Upper lobe of left lung (tissue), 6 donors: ENCODE data around the gene GTF3C5. TPM values are rescaled to one million over a fixed set of nuclear protein-coding genes. Genes with fewer than 3 reads are reported as not detected.

Source experiments
- ATAC-seq, 2 donors: fragments of 200-7000 bp; cut with Tn5 transposase; one replicate each; pipeline ENCODE4 v1.9.1; 2022; ENCODE audit warnings: mild to moderate bottlenecking in 2 of 2, moderate library complexity in 2 of 2; ENCODE audit not compliant: low FRiP score in 2 of 2
- DNase-seq, 2 donors: peaks; one replicate each; pipeline ENCODE4 v3.0.0-alpha.2; 2019 to 2020
- H3K27ac ChIP-seq, 4 donors: fragments of 200-600 bp; sonication (generic); one replicate each; pipeline ENCODE4 v1.5.1; 2016 to 2019
- H3K27me3 ChIP-seq, 4 donors: fragments of 200-600 bp; sonication (generic); one replicate each; pipeline ENCODE4 v1.5.1; 2017 to 2019
- H3K36me3 ChIP-seq, 4 donors: fragments of 200-600 bp; sonication (generic); one replicate each; pipeline ENCODE4 v1.5.1; 2016 to 2019
- H3K4me1 ChIP-seq, 4 donors: fragments of 200-600 bp; sonication (generic); one replicate each; pipeline ENCODE4 v1.5.1; 2018 to 2019
- H3K4me3 ChIP-seq, 4 donors: fragments of 200-600 bp; sonication (generic); one replicate each; pipeline ENCODE4 v1.5.1; 2017 to 2019; ENCODE audit warnings: mild to moderate bottlenecking in 2 of 4, moderate library complexity in 1 of 4
- H3K9me3 ChIP-seq, 4 donors: fragments of 200-600 bp; sonication (generic); one replicate each; pipeline ENCODE4 v1.5.1; 2018 to 2019
- EP300 ChIP-seq, 4 donors: sonication (generic); formaldehyde crosslinking; IDR thresholded peaks; one replicate each; pipeline ENCODE4 v1.5.1; 2017; ENCODE audit warnings: antibody characterized with exemption in 4 of 4, control low read depth in 2 of 4
- POLR2A ChIP-seq, 4 donors: fragments of 450-650 bp; IDR thresholded peaks; one replicate each; pipeline ENCODE4 v1.5.1; 2016 to 2017; ENCODE audit warnings: antibody characterized with exemption in 4 of 4, mild to moderate bottlenecking in 2 of 4
- POLR2AphosphoS5 ChIP-seq, 2 donors: sonication (generic); formaldehyde crosslinking; IDR thresholded peaks; one replicate each; pipeline ENCODE4 v1.5.1; 2017; ENCODE audit warnings: antibody characterized with exemption in 2 of 2
- WGBS, 2 donors: methylation state at CpG; one replicate each; pipeline ENCODE4 v1.1.5; 2017 to 2018; 5-methylcytosine and 5-hydroxymethylcytosine counted together
- total RNA-seq, 6 donors: library from RNA; depleted of rRNA in 4 of 6; stranded (reverse); fragments of >200 nt in 4 of 6; gene quantifications; one replicate each; pipeline versions ENCODE4 v1.1.0 to v1.2.1, GENCODE V29; 2016 to 2021
- TF ChIP-seq, protein P1 (sequence below), 6 experiments: fragments of 450-650 bp in 4 of 6; fragments of 200-600 bp in 2 of 6; sonication (generic) in 2 of 6; IDR thresholded peaks; one replicate each; pipeline ENCODE4 v1.5.1; 2016 to 2019; ENCODE audit warnings: antibody characterized with exemption in 6 of 6
- donor health status: DM: no; HTN: no; CAD: no; lungs with moderate emphysema.
- donor health status: DM: no; HTN: yes; CAD: no; lungs with severe emphysema.

Gene GTF3C5
- total RNA-seq, 6 donors from 2014 or later, result 40.9 to 133 (median 49.7) TPM

- 63 to 82% methylated on average over 5 to 8 of the region's 8 CpGs for WGBS, 2 donors
- Histone ChIP-seq H3K9me3 (no peaks in the 10 kb centered on the region), H3K27me3 (no peaks in the 10 kb centered on the region), H3K27ac (no peak overlapping the region), H3K4me1 (peaks cover 0 to 11% (median 4%) of the 10 kb centered on the region in 4 donors), H3K36me3 (peaks cover 0 to 8% (median 2%) of the 10 kb centered on the region in 4 donors), H3K4me3 (no peak overlapping the region)
- peak in 1 of 2 donors; percentile 48 for DNase-seq
- TF ChIP-seq, protein P1, sequence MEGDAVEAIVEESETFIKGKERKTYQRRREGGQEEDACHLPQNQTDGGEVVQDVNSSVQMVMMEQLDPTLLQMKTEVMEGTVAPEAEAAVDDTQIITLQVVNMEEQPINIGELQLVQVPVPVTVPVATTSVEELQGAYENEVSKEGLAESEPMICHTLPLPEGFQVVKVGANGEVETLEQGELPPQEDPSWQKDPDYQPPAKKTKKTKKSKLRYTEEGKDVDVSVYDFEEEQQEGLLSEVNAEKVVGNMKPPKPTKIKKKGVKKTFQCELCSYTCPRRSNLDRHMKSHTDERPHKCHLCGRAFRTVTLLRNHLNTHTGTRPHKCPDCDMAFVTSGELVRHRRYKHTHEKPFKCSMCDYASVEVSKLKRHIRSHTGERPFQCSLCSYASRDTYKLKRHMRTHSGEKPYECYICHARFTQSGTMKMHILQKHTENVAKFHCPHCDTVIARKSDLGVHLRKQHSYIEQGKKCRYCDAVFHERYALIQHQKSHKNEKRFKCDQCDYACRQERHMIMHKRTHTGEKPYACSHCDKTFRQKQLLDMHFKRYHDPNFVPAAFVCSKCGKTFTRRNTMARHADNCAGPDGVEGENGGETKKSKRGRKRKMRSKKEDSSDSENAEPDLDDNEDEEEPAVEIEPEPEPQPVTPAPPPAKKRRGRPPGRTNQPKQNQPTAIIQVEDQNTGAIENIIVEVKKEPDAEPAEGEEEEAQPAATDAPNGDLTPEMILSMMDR (IDR thresholded peaks at IDR 0.05), result no peak
- TF ChIP-seq POLR2AphosphoS5 (IDR thresholded peaks at IDR 0.05), result no peak
- no peak for TF ChIP-seq POLR2A (IDR thresholded peaks at IDR 0.05)
- TF ChIP-seq EP300 (IDR thresholded peaks at IDR 0.05), result no peak
- no peak for ATAC-seq
These were observed 32.3 kb downstream of the GTF3C5 start for GRCh38 chr9:133063159-133063499.

GRCh38 chr9:133063500-133064231 is 32.9 kb downstream of the GTF3C5 start:
- Histone ChIP-seq H3K4me1 (peaks cover 0 to 11% (median 4%) of the 10 kb centered on the region in 4 donors), H3K9me3 (no peaks in the 10 kb centered on the region), H3K4me3 (no peak overlapping the region), H3K36me3 (peaks cover 0 to 7% (median 0%) of the 10 kb centered on the region in 4 donors), H3K27ac (no peak overlapping the region), H3K27me3 (no peaks in the 10 kb centered on the region)
- WGBS, 2 donors, result 81 to 88% methylated on average over 11 to 14 of the region's 14 CpGs
- ATAC-seq (no peak), DNase-seq (no peak)
- TF ChIP-seq EP300 (IDR thresholded peaks at IDR 0.05) (no peak), POLR2AphosphoS5 (IDR thresholded peaks at IDR 0.05) (no peak), POLR2A (IDR thresholded peaks at IDR 0.05) (no peak)
- TF ChIP-seq, protein P1 (IDR thresholded peaks at IDR 0.05), result no peak

GRCh38 chr9:133064241-133065069 is 33.7 kb downstream of the GTF3C5 start:
- H3K27ac ChIP-seq, result no peak overlapping the region
- H3K36me3 ChIP-seq, result peaks cover 0 to 7% (median 0%) of the 10 kb centered on the region in 4 donors
- ATAC-seq (no peak), DNase-seq (peak in 1 of 2 donors; percentile 70)
- 92 to 97% methylated on average over 7 to 30 of the region's 30 CpGs for WGBS, 2 donors
- no peak for TF ChIP-seq POLR2A (IDR thresholded peaks at IDR 0.05)
- TF ChIP-seq, protein P1 (IDR thresholded peaks at IDR 0.05), result no peak
- no peak for TF ChIP-seq EP300 (IDR thresholded peaks at IDR 0.05)
- no peak for TF ChIP-seq POLR2AphosphoS5 (IDR thresholded peaks at IDR 0.05)
- H3K9me3 ChIP-seq, result no peaks in the 10 kb centered on the region
- H3K4me1 ChIP-seq, result peaks cover 0 to 9% (median 4%) of the 10 kb centered on the region in 4 donors
- H3K4me3 ChIP-seq, result no peak overlapping the region
- no peaks in the 10 kb centered on the region for H3K27me3 ChIP-seq

DNA sequence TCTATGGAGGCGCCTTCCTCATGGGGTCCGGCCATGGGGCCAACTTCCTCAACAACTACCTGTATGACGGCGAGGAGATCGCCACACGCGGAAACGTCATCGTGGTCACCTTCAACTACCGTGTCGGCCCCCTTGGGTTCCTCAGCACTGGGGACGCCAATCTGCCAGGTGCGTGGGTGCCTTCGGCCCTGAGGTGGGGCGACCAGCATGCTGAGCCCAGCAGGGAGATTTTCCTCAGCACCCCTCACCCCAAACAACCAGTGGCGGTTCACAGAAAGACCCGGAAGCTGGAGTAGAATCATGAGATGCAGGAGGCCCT is 34.2 kb downstream of the GTF3C5 start:
- Histone ChIP-seq H3K4me3 (no peak overlapping the region), H3K36me3 (peaks cover 0 to 7% (median 0%) of the 10 kb centered on the region in 4 donors), H3K27me3 (no peaks in the 10 kb centered on the region), H3K27ac (no peak overlapping the region), H3K9me3 (no peaks in the 10 kb centered on the region), H3K4me1 (peaks cover 0 to 4% (median 1%) of the 10 kb centered on the region in 4 donors)
- WGBS, 2 donors, result 93 to 95% methylated on average over 4 to 17 of the region's 17 CpGs
- DNase-seq, result no peak
- no peak for ATAC-seq
- TF ChIP-seq EP300 (IDR thresholded peaks at IDR 0.05) (no peak), POLR2AphosphoS5 (IDR thresholded peaks at IDR 0.05) (no peak), POLR2A (IDR thresholded peaks at IDR 0.05) (no peak)
- TF ChIP-seq, protein P1 (IDR thresholded peaks at IDR 0.05), result no peak
